K562 (cell line): ENCODE results near the gene ERCC1. TPM values are rescaled to one million over a fixed set of nuclear protein-coding genes. Genes with fewer than 3 reads are reported as not detected.
A peak's percentile ranks its signal among the peaks of the same experiment; 100 is the strongest.

Experiments
- BCL6 ChIP-seq: fragments of 250-450 bp; sonication (Bioruptor Pico); IDR thresholded peaks from 2 replicates; pipeline ENCODE4 v1.4.0; 2020
- BCOR ChIP-seq: fragments of 450-650 bp; IDR thresholded peaks from 2 replicates; pipeline ENCODE4 v1.6.1; 2016
- CAMTA2 ChIP-seq: fragments of 250-450 bp; sonication (Bioruptor Pico); conservative IDR thresholded peaks from 2 replicates; pipeline ENCODE4 v1.5.1; 2022
- CC2D1A ChIP-seq: fragments of 450-650 bp; IDR thresholded peaks from 2 replicates; pipeline ENCODE4 v1.6.1; 2017; ENCODE audit warnings: mild to moderate bottlenecking
- HDAC1 ChIP-seq, 2 experiments: fragments of 450-650 bp; IDR thresholded peaks; 2 replicates each; pipeline ENCODE4 v1.6.1; 2016 to 2017; ENCODE audit warnings: inconsistent platforms in 1 of 2, mild to moderate bottlenecking in 1 of 2, moderate library complexity in 1 of 2
- LEF1 ChIP-seq: fragments of 450-650 bp; IDR thresholded peaks from 2 replicates; pipeline ENCODE4 v1.6.1; 2016; ENCODE audit warnings: mild to moderate bottlenecking
- MTA1 ChIP-seq: fragments of 450-650 bp; IDR thresholded peaks from 2 replicates; pipeline ENCODE4 v1.6.1; 2017; ENCODE audit warnings: borderline replicate concordance
- NRF1 ChIP-seq, 2 experiments: fragments of 450-650 bp; IDR thresholded peaks in 1 of 2; conservative IDR thresholded peaks in 1 of 2; 2 replicates each; pipeline ENCODE4 v1.6.1; 2014; ENCODE audit warnings: mild to moderate bottlenecking in 2 of 2
- RBBP5 ChIP-seq: fragments of 200-600 bp; sonication (generic); IDR thresholded peaks from 2 replicates; pipeline ENCODE4 v1.6.1; 2012; ENCODE audit warnings: borderline replicate concordance, mild to moderate bottlenecking, low read length, control low read depth, inconsistent platforms; ENCODE audit not compliant: insufficient read depth, poor library complexity, severe bottlenecking
- RBM25 ChIP-seq: fragments of 200-400 bp; formaldehyde crosslinking; IDR thresholded peaks from 2 replicates; pipeline ENCODE4 v1.6.1; 2018; ENCODE audit warnings: low read length, low read depth, moderate library complexity; ENCODE audit not compliant: severe bottlenecking
- SIRT6 ChIP-seq: IDR thresholded peaks from one replicate; pipeline ENCODE4 v1.6.1; 2012; ENCODE audit warnings: low read depth, mild to moderate bottlenecking, control low read depth, inconsistent platforms, low read length, moderate library complexity
- SMARCC2 ChIP-seq: fragments of 450-650 bp; IDR thresholded peaks from 2 replicates; pipeline ENCODE4 v1.6.1; 2017; ENCODE audit warnings: antibody characterized with exemption, moderate library complexity, mild to moderate bottlenecking, low read depth
- SMARCE1 ChIP-seq: fragments of 450-650 bp; IDR thresholded peaks from 2 replicates; pipeline ENCODE4 v1.7.1; 2016; ENCODE audit warnings: mild to moderate bottlenecking
- SRSF3 ChIP-seq: fragments of 200-400 bp; formaldehyde crosslinking; IDR thresholded peaks from 2 replicates; pipeline ENCODE4 v1.6.1; 2016; ENCODE audit warnings: mild to moderate bottlenecking, low read length, moderate library complexity; ENCODE audit not compliant: insufficient read depth
- SUPT5H ChIP-seq: fragments of 450-650 bp; IDR thresholded peaks from 2 replicates; pipeline ENCODE4 v1.6.1; 2016
- XRCC5 ChIP-seq: fragments of 200-400 bp; formaldehyde crosslinking; IDR thresholded peaks from 2 replicates; pipeline ENCODE4 v1.6.1; 2017; ENCODE audit warnings: low read depth, mild to moderate bottlenecking, low read length
- ZNF561 ChIP-seq: fragments of 450-650 bp; formaldehyde crosslinking; conservative IDR thresholded peaks from 2 replicates; pipeline ENCODE4 v1.4.0; 2020; ENCODE audit warnings: mild to moderate bottlenecking, moderate library complexity
- ZNF707 ChIP-seq: fragments of 250-450 bp; sonication (Bioruptor Pico); conservative IDR thresholded peaks from 2 replicates; pipeline ENCODE4 v1.8.0; 2022; ENCODE audit warnings: inconsistent platforms, mild to moderate bottlenecking, moderate library complexity
- ZNF75A ChIP-seq: fragments of 450-650 bp; formaldehyde crosslinking; IDR thresholded peaks from 2 replicates; pipeline ENCODE4 v1.4.0; 2020; ENCODE audit warnings: mild to moderate bottlenecking
- ZSCAN29 ChIP-seq: fragments of 450-650 bp; IDR thresholded peaks from 2 replicates; pipeline ENCODE4 v1.6.1; 2017
- polyA plus RNA-seq, 8 experiments: library from polyadenylated mRNA; depleted of rRNA in 4 of 8; stranded (reverse) in 5 of 8; unstranded in 3 of 8; fragments of >200 nt; fragmentation: Nextera tagmentation in 2 of 8; fragmentation: Illumina TruSeq in 1 of 8; extraction: Ambion mirVana in 2 of 8; extraction: Trizol in 1 of 8; gene quantifications; 2 replicates each; pipeline versions ENCODE4 v1.2.1 to v1.2.3, GENCODE V29; 2011 to 2014; ENCODE audit warnings: inconsistent platforms in 1 of 8, missing spikeins in 1 of 8
- total RNA-seq, 7 experiments: library from RNA; depleted of rRNA in 6 of 7; stranded (reverse); fragments of >200 nt in 6 of 7; fragmentation: Illumina TruSeq in 2 of 7; extraction: Trizol in 2 of 7; gene quantifications; 2 replicates each; pipeline versions ENCODE4 v1.2.1 to v1.2.3, GENCODE V29; 2011 to 2021; ENCODE audit warnings: low replicate concordance in 1 of 7
- TF ChIP-seq, protein P1 (sequence below): fragments of 250-450 bp; sonication (Bioruptor Pico); IDR thresholded peaks from 2 replicates; pipeline ENCODE4 v1.9.0; 2021; ENCODE audit warnings: mild to moderate bottlenecking, inconsistent platforms
- TF ChIP-seq, protein P2 (sequence below), 2 experiments: IDR thresholded peaks in 1 of 2; conservative IDR thresholded peaks in 1 of 2; 2 replicates each; pipeline ENCODE4 v1.6.1; 2016; ENCODE audit warnings: low read depth in 2 of 2, mild to moderate bottlenecking in 1 of 2, missing compliant biosample characterization in 1 of 2, missing genetic modification characterization in 1 of 2, moderate library complexity in 1 of 2
- TF ChIP-seq, protein P3 (sequence below), 3 experiments: fragments of 200-800 bp in 1 of 3; sonication (Bioruptor generic) in 1 of 3; sonication (generic) in 1 of 3; formaldehyde crosslinking in 1 of 3; IDR thresholded peaks; 2 replicates each; pipeline versions ENCODE4 v1.6.1 to v1.8.0; 2016 to 2022; ENCODE audit warnings: mild to moderate bottlenecking in 2 of 3, missing compliant biosample characterization in 2 of 3, missing genetic modification characterization in 2 of 3, missing genetic modification reagents in 1 of 3

ERCC1 gene
- total and polyA plus RNA-seq, 9 of the 15 experiments (the other 6 are each of a cell fraction or from before 2014, with no cell fraction given) = 9.3 to 92.6 (median 60.0) TPM

DNA sequence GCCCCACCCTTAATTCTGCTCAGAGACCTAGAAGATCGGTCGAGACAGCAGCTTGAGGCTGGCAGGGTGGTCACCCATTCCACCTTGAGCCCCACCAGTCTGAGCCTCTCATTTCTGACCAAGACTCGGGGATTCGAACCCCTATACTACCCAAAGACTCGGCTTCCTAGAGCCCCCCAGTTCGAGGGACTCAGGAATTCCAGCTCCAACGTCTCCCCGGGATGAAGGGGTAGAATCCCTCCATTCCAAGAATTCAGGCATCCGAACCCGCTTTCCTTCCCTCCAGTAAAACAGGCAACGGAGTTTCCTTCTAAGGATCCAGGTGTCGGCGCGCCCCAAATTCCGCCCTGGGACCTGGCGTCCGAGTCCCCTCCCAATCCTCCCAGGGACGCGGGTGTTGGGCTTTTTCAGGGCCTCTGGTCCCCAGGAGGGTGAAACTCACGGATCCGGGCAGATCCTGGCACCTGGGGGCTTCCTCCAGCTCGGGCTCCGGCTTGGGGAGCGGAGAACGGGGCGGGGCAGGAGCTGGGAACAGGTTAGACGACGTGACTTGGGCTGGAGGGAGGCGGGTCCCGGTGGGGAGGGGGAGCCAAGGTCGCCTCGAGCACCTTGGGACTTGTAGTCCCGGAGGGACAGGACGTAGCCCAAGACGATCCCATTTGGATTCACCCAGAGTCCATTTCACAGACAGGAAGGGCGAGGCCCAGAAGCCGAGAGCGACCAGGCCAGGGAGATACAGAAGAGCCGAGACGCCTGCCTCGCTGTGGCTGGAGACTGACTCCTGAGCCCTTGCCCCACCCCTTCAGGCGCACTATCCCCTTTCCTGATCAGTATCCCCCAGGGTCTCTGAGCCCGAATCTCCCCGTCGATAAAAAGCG, 18.9 kb downstream of the ERCC1 start, which contains the start of gene PPP1R13L (continued):
- peak; percentile 97 for TF ChIP-seq RBM25
- TF ChIP-seq, protein P1, sequence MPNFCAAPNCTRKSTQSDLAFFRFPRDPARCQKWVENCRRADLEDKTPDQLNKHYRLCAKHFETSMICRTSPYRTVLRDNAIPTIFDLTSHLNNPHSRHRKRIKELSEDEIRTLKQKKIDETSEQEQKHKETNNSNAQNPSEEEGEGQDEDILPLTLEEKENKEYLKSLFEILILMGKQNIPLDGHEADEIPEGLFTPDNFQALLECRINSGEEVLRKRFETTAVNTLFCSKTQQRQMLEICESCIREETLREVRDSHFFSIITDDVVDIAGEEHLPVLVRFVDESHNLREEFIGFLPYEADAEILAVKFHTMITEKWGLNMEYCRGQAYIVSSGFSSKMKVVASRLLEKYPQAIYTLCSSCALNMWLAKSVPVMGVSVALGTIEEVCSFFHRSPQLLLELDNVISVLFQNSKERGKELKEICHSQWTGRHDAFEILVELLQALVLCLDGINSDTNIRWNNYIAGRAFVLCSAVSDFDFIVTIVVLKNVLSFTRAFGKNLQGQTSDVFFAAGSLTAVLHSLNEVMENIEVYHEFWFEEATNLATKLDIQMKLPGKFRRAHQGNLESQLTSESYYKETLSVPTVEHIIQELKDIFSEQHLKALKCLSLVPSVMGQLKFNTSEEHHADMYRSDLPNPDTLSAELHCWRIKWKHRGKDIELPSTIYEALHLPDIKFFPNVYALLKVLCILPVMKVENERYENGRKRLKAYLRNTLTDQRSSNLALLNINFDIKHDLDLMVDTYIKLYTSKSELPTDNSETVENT (CRISPR knock-in tag) = no peak
- TF ChIP-seq, protein P2, sequence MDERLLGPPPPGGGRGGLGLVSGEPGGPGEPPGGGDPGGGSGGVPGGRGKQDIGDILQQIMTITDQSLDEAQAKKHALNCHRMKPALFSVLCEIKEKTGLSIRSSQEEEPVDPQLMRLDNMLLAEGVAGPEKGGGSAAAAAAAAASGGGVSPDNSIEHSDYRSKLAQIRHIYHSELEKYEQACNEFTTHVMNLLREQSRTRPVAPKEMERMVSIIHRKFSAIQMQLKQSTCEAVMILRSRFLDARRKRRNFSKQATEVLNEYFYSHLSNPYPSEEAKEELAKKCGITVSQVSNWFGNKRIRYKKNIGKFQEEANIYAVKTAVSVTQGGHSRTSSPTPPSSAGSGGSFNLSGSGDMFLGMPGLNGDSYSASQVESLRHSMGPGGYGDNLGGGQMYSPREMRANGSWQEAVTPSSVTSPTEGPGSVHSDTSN (CRISPR knock-in tag; IDR thresholded peaks at IDR 0.05; ENCODE audit: low read depth) = no peak
- TF ChIP-seq, protein P2 (tag; conservative IDR thresholded peaks at IDR 0.05; ENCODE audit: low read depth) = no peak
- peak; percentile 49; the same call in 1 of the 2 replicates for TF ChIP-seq CC2D1A
- TF ChIP-seq ZNF707 (CRISPR knock-in tag) = no peak
- peak in 1 of 2 experiments; percentile 27; a peak in 1 of 4 replicates for TF ChIP-seq NRF1 (conservative IDR thresholded peaks at IDR 0.05 in 1 of 2, IDR thresholded peaks at IDR 0.05 in 1 of 2)
- no peak for TF ChIP-seq CAMTA2 (CRISPR knock-in tag)
- no peak for TF ChIP-seq ZNF75A
- no peak for TF ChIP-seq SMARCE1
- 0 out of 2 replicates have a peak, but pooled peaks have one; percentile 26 for TF ChIP-seq LEF1
- TF ChIP-seq RBBP5 = no peak
- peak; percentile 73 for TF ChIP-seq XRCC5
- TF ChIP-seq SIRT6 = no peak
- TF ChIP-seq SMARCC2 = no peak
- TF ChIP-seq BCOR = peak; percentile 98
- TF ChIP-seq HDAC1 (IDR thresholded peaks at IDR 0.05) = peak in 1 of 2 experiments; percentile 42; a peak in 2 of 4 replicates
- no peak for TF ChIP-seq SUPT5H
- TF ChIP-seq ZNF561 (CRISPR knock-in tag) = no peak
- TF ChIP-seq BCL6 (CRISPR knock-in tag) = no peak
- TF ChIP-seq ZSCAN29 = no peak
- 0 out of 2 replicates have a peak, but pooled peaks have one; percentile 22 for TF ChIP-seq MTA1
- TF ChIP-seq SRSF3 = no peak
- TF ChIP-seq, protein P3, sequence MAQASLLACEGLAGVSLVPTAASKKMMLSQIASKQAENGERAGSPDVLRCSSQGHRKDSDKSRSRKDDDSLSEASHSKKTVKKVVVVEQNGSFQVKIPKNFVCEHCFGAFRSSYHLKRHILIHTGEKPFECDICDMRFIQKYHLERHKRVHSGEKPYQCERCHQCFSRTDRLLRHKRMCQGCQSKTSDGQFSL (CRISPR knock-in tag; IDR thresholded peaks at IDR 0.05) = peak; percentile 77; the same call in 1 of the 2 replicates
- TF ChIP-seq, protein P3 (tag; IDR thresholded peaks at IDR 0.05) = peak in 1 of 2 experiments; percentile 45; a peak in 1 of 4 replicates
